H54 (cell line): ENCODE results near the gene PNRC2.
"Not testable (repeated sequence)": the region's sequence is repeated elsewhere in the genome, so short reads cannot be mapped to it uniquely, and the experiment has no call there.

Experiments
- DNase-seq: peaks from one replicate; pipeline ENCODE4 v3.0.0; 2011; ENCODE audit warnings: low spot score, mixed read lengths; ENCODE audit not compliant: insufficient read length
- FAIRE-seq: peaks from 3 replicates; lab custom pipeline; 2011; peaks lifted over from hg19 to GRCh38; lab: Jason Lieb, UNC
- POLR2A ChIP-seq: IDR thresholded peaks from 2 replicates; pipeline ENCODE4 v1.6.1; 2011; ENCODE audit warnings: low read depth, mild to moderate bottlenecking, low read length

The PNRC2 gene

DNA sequence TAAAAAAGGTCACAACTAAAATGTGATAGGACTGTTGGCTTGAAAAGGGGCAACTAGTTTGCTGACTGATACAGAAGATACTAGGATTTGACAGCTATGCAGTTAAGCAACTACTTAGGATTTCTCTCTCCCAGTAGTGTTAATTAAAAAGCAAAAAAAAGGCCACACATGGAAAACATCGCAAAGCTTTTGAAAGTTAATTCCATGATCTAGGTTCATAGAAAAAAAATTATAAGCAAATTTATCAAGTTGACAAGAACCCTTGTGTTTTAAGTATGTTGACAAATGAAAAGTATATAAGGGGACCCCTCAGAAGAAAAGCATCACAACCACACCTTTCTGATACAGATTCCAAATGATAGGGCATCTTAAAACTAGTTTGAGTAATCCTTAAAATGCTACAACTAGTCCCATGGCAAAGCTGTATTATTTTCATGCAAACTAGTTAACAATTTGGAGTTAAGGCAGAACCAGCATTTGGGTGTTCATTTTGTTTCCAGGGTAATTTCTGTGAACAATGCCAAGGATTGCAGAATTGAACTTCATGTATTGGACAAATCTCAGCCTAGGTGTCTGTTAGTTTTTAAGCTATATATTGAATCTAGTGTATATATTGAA, 4.1 kb downstream of the PNRC2 start:
- no peak for DNase-seq
- FAIRE-seq = no peak
- no peak for TF ChIP-seq POLR2A

DNA sequence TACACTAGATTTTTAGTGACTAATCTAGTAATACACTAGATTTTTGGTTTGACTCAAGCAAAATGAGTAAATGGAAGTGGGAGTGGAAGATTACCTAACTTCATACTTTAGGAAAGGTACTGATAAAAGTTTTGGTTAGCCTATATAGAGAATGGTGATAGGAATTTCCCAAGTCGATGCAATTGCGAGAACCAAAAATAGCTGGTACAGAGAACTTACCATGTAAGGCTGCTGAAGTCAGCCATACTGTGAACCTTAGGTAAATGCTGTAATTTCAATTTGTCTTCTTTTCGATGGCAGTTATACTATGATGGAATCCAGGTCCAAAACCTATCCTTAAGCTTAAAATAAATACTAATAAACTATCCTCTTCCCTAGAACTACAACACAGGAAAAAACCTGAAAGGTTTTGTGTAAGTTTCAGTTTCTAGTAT, 4.6 kb downstream of the PNRC2 start:
- TF ChIP-seq POLR2A = no peak
- no peak for FAIRE-seq
- DNase-seq = no peak

DNA sequence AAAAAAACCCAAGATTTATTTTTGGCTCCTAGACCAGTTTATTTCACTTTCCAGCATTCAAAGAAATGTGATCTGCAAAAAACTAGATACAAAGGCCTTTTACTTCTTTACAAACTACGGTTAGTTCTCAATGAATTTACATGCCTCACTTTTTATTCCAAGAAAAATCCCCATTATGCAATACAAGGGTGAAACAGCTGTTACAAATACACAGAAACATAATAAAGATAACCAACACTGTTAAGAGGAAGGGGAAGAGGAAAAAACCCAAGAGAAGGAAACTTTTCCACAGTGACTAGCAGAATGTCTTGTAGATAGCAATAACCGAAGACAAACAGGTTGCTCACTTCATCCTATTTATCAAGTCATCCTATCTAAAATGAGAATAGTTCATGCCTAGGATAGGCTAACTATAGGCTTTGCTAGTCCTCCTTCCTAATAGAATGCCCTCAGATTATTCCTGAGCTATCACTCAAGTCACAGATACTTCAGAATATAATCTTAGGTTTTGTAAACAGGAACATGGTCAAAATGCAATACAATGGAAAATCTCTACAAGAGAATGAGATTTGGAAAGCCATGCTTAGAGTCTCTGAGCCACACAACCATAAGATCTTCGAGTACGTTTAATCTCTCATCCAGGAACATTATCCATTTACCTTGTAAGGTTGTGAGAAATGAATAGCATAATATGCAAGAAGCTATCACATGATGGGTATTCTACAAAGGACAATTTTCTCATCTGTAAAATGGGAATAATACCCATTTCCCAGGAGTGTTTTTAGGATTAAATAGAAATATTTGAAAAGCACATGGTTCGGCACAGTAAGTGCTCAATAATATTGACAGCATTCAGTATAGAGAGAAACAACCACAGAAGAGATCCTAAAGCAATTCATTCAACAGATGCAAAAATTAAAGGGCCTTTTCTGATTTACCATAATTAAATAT, 5.4 kb downstream of the PNRC2 start:
- peak; percentile 23 for FAIRE-seq
- DNase-seq = no peak
- TF ChIP-seq POLR2A = no peak

DNA sequence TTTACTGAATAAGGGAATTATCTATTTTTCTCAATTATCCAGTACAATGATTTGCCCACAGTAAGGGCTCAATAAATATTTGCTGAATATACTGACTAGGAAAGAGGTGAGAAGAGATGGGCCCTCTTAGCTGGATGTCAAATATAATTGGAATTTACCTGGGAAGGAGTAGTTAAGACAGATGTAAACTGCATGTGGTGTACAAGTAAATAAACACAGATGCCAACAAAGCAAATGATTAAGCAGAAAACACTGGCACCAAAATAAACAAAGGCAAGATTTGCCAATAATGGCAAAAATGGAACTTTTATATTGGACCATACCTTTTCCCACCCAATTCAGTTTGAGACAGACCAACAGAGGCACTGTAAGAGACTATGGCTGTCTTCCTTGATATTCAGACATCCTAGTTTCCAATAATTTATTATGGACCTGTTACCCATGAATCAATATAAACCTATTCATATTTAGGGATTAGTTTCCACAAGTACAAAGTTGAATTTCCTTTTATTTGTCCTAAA, 7.4 kb downstream of the PNRC2 start:
- FAIRE-seq = peak; percentile 52
- TF ChIP-seq POLR2A = no peak
- DNase-seq = no peak

DNA sequence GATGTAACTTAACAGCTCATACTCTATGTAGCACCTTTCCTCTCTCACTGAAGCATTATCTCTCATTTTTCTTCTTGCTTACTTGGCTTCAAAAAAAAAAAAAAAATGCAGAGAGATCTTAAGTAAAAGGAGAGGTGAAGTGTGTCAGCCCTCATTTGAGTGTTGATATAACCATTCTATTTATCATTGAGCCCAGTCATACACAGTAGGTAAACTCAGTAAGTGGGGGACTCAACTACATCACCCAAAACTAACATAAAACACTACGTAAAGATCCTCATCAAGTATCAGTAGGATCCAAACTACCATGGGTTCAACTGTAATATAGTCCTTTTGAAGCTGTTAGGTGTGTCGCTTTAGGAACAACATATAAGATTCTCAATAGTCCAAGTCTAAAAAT, 8.2 kb downstream of the PNRC2 start:
- no peak for TF ChIP-seq POLR2A
- FAIRE-seq = no peak
- DNase-seq = no peak

DNA sequence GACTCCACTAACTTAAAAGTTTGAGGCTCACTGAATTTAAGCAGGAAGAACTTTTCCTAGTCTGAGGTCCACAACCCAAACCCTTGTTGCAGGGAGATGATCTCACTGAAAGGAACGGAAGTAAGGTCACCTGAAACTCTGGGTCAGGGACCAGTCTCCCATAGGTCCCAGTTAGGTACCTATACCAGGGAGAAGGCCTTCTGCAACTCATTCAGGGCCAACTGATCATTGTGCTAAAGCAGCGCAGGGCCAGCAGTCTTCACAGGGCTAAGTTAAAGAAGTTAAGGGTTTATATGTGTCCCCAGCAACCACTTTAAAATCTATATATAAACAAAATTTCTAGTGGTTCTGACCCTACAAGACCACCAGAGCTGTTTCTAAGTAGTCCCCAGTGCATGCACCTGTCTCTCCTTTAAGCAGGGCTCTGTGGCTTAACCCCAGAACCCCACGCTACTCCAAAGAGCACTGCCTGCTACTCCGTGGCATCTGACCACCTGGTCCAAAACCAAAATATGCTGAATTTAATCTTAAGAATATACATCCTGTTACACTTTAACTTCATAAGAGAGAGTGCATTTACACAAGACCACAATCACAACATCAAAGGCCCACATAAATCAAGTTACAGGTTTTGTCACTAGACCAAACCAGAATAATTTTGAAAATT, 17.7 kb downstream of the PNRC2 start:
- no peak for TF ChIP-seq POLR2A
- FAIRE-seq (no peak), DNase-seq (no peak)

DNA sequence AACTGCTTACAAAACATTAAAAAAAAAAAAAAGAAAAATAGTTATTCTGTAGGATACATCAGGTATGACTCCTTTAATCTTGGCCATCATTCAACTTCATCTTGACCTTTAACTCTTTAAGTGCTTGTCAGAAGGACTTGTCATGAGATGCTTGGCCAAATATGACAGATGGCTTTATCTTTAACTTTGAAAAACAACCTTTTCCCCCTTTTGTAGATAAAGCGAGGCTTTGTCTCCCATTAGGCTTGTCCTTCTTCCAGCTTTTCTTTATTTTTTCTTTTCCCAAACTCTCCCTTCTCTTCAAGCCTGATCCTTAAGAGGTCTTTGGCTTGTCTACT, 18.2 kb downstream of the PNRC2 start:
- no peak for TF ChIP-seq POLR2A
- no peak for FAIRE-seq
- DNase-seq = no peak

DNA sequence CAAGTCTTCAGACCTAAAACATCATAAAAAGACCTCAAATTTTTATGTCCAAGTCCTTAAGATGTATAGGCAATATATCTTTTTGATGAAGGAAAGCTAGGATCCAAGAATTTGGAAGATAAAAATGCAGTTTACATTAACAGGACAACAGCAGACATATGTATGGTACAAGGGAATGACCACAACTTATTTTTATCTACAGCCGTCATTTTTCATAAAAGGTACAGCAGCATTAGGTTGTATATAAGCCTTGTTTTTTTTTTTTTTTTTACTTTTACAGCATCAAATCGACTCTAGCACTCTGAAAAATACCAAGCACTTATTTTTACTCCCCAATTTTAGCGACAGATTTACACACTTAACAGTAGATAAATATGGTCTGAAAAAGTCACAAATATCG, 19.2 kb downstream of the PNRC2 start:
- DNase-seq (no peak), FAIRE-seq (no peak)
- TF ChIP-seq POLR2A = no peak

DNA sequence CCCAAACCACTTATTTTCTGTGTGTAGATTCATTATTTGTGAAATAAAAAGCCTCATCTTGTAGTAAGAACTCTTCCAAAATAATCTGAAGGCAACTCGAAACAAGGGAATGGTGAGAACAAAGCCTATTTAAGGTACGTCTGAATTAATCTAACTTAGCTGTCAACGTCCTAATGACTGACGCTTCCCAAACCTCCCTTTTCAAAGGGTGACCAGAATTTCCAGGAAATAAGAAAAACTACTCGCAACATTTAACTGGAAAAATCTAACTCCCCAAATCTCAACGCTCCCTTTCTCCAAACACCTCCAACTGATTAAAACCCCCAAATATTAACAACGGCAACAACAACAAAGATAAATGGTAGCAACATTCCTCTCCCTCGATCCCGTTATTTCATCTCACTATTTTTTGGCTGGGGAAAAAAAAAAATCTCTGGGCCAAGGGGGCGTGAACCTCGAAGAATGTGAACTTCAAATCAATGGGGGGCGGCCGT, 19.8 kb downstream of the PNRC2 start:
- no peak for TF ChIP-seq POLR2A
- FAIRE-seq (no peak), DNase-seq (no peak)

DNA sequence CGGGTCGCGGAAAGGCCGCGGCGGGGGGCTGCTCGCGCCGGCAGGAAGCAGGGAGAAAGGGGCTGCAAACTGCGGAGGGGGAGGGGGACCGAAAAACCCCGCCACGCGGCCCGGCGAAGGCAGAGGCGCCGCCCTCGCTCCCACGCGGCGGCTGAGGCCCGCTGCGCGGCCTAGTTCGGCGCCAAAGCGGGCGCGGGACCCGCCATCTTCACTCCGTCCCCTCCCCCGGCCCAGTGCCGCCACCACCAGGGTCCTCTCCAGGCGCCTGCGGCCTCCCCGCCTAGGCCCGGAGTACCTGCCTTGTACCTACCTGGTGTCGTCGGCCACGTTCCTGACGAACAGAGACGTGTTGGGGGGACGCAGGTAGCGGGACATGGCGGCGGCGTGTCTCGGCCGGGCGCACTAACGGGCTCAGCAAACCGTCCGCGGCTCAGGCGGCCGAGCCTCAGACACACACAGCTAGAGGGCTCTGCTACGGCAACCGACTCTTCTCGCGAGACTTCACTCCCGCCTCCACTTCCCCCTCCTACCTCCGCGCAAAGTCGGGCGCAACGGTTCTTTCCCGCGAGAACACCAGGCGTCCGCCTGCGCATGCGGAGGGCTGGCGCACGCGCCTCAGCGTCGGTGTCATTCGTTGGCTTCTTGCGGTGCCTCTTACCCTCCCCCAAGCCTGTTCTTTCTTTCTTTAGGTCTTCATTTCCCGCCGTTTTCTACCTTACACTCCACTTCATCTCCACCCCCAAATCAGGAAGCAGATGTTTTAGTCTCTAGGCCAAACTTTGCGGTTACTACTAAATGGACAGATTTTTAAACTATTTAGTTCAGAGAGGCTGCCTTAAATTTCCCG, 20.5 kb downstream of the PNRC2 start, which contains the start of gene SRSF10:
Gene SRSF10, minus strand, starts transcription at position 447 of the 847 bp plus-strand sequence. Its CDS starts 72 bp downstream, at position 375.
- peak; percentile 86 for FAIRE-seq
- peak; percentile 89 for TF ChIP-seq POLR2A

DNA sequence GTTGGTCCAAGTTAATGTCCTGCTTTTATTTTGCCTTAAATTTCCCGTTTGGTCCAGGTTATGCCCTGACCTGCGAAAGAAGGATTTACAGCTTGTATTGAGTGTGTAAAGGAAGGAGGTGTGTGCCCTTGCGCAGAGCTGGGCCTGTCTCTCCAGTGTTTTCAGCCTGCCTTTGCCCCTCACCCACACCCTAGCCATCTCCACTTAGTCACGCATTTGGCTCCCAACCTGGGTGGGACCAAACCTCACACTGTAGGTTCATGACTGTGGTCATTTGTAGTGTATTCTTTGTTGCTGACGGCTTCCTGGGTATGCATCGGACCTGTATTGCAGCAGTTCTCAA, 21.1 kb downstream of the PNRC2 start:
- peak; percentile 51 for DNase-seq
- FAIRE-seq = peak; percentile 98
- no peak for TF ChIP-seq POLR2A

More for the DNA sequence above, 20.5 kb downstream of the PNRC2 start, which contains the start of gene SRSF10:
- peak; percentile 77 for DNase-seq

DNA sequence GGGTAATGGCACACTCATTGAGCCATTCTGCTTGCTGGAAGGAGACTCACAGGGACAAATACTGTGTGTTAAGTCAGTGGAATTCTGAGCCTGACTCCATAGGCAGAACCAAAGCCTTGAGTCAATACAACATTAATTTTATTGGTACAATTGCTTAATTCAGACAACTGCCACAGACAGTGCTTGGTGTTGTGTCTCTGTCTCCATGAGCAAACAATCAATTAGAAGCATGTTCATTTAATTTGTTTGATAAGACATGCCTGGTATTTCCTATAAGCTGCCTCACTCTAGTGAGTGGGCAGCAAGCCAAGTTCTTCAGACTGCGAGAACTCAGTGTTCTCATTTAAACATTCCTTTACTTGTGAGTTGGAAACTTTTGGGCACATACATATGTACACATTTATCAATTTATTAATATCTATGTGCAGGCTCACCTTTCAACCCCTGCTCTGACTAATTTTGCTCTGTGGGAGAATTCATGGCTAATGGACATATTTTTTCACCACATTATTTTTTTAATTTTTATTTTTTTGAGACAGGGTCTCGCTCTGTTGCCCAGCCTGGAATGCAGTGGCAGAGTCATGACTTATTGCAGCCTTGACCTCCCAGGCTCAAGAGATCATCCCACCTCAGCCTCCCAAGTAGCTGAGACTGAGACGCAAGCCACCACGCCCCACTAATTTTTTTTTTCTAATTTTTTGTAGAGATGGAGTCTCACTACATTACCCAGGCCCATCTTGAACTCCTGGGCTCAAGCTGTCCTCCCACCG, 25.0 kb downstream of the PNRC2 start:
- peak; percentile 15 for DNase-seq
- FAIRE-seq = peak; percentile 36
- TF ChIP-seq POLR2A = no peak

DNA sequence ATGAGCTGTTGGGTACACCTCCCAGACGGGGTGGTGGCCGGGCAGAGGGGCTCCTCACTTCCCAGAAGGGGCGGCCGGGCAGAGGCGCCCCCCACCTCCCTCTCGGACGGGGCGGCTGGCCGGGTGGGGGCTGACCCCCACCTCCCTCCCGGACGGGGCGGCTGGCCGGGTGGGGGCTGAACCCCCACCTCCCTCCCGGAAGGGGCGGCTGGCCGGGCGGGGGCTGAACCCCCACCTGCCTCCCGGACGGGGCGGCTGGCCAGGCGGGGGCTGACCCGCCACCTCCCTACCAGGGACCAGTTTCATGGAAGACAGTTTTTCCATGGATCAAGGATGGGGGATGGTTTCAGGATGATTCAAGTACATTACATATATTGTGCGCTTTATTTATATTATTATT, 27.4 kb downstream of the PNRC2 start:
- FAIRE-seq, DNase-seq: not testable (repeated sequence)
